Thyroid gland (tissue), 4 donors: ENCODE data around the gene POLR2L. TPM values are rescaled to one million over a fixed set of nuclear protein-coding genes. Genes with fewer than 3 reads are reported as not detected.

ENCODE experiments used
- DNase-seq, 2 donors: peaks; one replicate each; pipeline ENCODE4 v3.0.0-alpha.2; 2019
- H3K27ac ChIP-seq, 3 donors: fragments of 200-600 bp; sonication (generic); 1 replicate in 2 of 3; 2 replicates in 1 of 3; pipeline ENCODE4 v1.5.1; 2016 to 2019; ENCODE audit warnings: mild to moderate bottlenecking in 1 of 3, moderate library complexity in 1 of 3
- H3K27me3 ChIP-seq: fragments of 200-600 bp; sonication (generic); one replicate; pipeline ENCODE4 v1.5.1; 2019
- H3K36me3 ChIP-seq, 2 donors: fragments of 200-600 bp; sonication (generic); one replicate each; pipeline ENCODE4 v1.5.1; 2016 to 2019
- H3K4me1 ChIP-seq, 2 donors: fragments of 200-600 bp; sonication (generic); one replicate each; pipeline ENCODE4 v1.5.1; 2017 to 2019
- H3K4me3 ChIP-seq, 3 donors: fragments of 200-600 bp; sonication (generic); replicated peaks in 1 of 3; 1 replicate in 2 of 3; 2 replicates in 1 of 3; pipeline ENCODE4 v1.5.1; 2016; ENCODE audit warnings: mild to moderate bottlenecking in 1 of 3
- H3K9me3 ChIP-seq: fragments of 200-600 bp; sonication (generic); one replicate; pipeline ENCODE4 v1.5.1; 2017
- CTCF ChIP-seq, 6 experiments: fragments of 200-600 bp in 3 of 6; fragments of 450-650 bp in 3 of 6; sonication (generic) in 3 of 6; IDR thresholded peaks; one replicate each; pipeline ENCODE4 v1.5.1; 2016 to 2019; ENCODE audit warnings: antibody characterized with exemption in 6 of 6, mild to moderate bottlenecking in 2 of 6, inconsistent platforms in 1 of 6, moderate library complexity in 1 of 6
- POLR2A ChIP-seq, 2 donors: fragments of 450-650 bp; IDR thresholded peaks; one replicate each; pipeline ENCODE4 v1.6.1; 2017; ENCODE audit warnings: antibody characterized with exemption in 2 of 2, mild to moderate bottlenecking in 2 of 2, moderate library complexity in 1 of 2
- WGBS, 2 donors: methylation state at CpG; one replicate each; pipeline ENCODE4 v1.1.5; 2017; 5-methylcytosine and 5-hydroxymethylcytosine counted together
- intact Hi-C: fragments of 100-400 bp; cut with DNase I; formaldehyde crosslinking; loops from one replicate; pipeline ENCODE4 v1.15.1; 2023
- total RNA-seq, 4 donors: library from RNA; depleted of rRNA; stranded (reverse); fragments of >200 nt; gene quantifications; one replicate each; pipeline ENCODE4 v1.2.3, GENCODE V29; 2016

POLR2L gene
- total RNA-seq, 4 donors from 2014 or later = 17.9 to 89.2 (median 52.4) TPM

- TF ChIP-seq POLR2A (IDR thresholded peaks at IDR 0.05) = no peak
- TF ChIP-seq CTCF (IDR thresholded peaks at IDR 0.05) = no peak
- no peaks in the 10 kb centered on the region for H3K27me3 ChIP-seq
- H3K9me3 ChIP-seq = no peaks in the 10 kb centered on the region
- no peak overlapping the region for H3K4me3 ChIP-seq
- 87 to 88% methylated on average over 13 to 14 of the region's 14 CpGs for WGBS, 2 donors
- no peaks in the 10 kb centered on the region for H3K36me3 ChIP-seq
- no peak overlapping the region for H3K27ac ChIP-seq
- no peak for DNase-seq
- H3K4me1 ChIP-seq = no peaks in the 10 kb centered on the region
- intact Hi-C loops = no loop called here
These were observed 40.3 kb upstream of the POLR2L start for GRCh38 chr11:882596-882995.

DNA sequence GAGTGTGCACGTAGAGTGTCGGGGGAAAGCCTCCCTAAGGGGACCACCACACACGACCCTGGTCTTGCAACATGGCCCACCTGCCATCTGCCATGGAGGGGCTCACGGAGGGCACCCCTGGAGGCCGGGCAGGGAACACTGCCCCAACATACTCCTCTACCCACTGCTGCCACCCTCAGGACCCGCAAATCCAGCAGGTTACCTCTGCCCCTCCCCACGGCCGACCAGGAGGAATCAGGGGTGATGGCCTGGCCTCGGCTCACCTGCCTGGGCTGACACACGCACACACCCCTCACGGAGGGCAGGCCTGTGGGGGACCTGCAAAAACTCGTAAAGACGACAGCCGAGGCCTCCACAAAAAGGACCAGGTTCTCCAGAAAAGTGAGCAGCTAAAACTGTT, 38.1 kb upstream of the POLR2L start:
- intact Hi-C loops = no loop called here

DNA sequence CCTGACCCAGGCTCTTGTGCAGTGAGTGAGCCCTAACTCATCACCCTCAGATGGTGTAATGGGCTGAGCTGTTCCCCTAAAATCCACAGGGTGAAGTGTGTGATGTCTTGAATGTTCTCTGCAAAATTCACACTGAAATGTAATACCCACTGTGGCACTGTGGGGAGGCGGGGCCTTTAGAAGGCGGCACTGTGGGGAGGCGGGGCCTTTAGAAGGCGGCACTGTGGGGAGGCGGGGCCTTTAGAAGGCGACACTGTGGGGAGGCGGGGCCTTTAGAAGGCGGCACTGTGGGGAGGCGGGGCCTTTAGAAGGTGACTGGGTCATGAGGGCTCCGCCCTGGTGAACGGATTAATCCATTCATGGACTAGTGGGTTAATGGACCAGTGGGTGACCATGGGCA, 35.2 kb upstream of the POLR2L start:
- 88 to 94% methylated on average over 10 to 11 of the region's 11 CpGs for WGBS, 2 donors
- no peak overlapping the region for H3K27ac ChIP-seq
- no peak for DNase-seq
- no peaks in the 10 kb centered on the region for H3K27me3 ChIP-seq
- no peaks in the 10 kb centered on the region for H3K4me1 ChIP-seq
- intact Hi-C loops = no loop called here
- no peak overlapping the region for H3K4me3 ChIP-seq
- TF ChIP-seq CTCF (IDR thresholded peaks at IDR 0.05) (no peak), POLR2A (IDR thresholded peaks at IDR 0.05) (no peak)
- H3K36me3 ChIP-seq = no peaks in the 10 kb centered on the region
- no peaks in the 10 kb centered on the region for H3K9me3 ChIP-seq

More for the DNA sequence above, 38.1 kb upstream of the POLR2L start:
- no peak overlapping the region for H3K27ac ChIP-seq
- no peaks in the 10 kb centered on the region for H3K4me1 ChIP-seq
- no peaks in the 10 kb centered on the region for H3K36me3 ChIP-seq
- H3K27me3 ChIP-seq = no peaks in the 10 kb centered on the region
- no peaks in the 10 kb centered on the region for H3K9me3 ChIP-seq
- no peak for DNase-seq
- TF ChIP-seq CTCF (IDR thresholded peaks at IDR 0.05) (no peak), POLR2A (IDR thresholded peaks at IDR 0.05) (no peak)
- no peak overlapping the region for H3K4me3 ChIP-seq
- 92% methylated on average over 11 to 12 of the region's 14 CpGs for WGBS, 2 donors

DNA sequence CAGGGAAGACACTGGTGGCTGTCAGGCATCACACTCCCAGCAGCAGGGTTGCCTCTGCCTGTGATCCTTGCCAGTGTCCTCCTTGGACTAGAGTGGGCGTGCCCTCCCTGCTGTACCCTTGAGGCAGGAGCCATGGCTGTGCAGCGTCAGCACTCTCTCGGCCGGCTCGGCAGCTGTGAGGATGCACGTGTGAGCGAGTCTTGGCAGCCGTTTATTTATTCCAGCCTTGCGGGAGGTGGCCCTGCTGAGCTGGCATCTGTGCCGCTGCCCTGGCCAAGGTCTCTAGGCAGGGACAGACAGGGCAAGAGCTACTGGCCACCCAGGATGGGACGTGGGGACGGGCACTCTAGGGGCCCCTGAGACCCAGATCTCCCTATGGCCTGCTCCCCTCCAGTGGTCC, 34.2 kb upstream of the POLR2L start:
- intact Hi-C loops = no loop called here
- TF ChIP-seq POLR2A (IDR thresholded peaks at IDR 0.05) (no peak), CTCF (IDR thresholded peaks at IDR 0.05) (no peak)
- H3K36me3 ChIP-seq = no peaks in the 10 kb centered on the region

DNA sequence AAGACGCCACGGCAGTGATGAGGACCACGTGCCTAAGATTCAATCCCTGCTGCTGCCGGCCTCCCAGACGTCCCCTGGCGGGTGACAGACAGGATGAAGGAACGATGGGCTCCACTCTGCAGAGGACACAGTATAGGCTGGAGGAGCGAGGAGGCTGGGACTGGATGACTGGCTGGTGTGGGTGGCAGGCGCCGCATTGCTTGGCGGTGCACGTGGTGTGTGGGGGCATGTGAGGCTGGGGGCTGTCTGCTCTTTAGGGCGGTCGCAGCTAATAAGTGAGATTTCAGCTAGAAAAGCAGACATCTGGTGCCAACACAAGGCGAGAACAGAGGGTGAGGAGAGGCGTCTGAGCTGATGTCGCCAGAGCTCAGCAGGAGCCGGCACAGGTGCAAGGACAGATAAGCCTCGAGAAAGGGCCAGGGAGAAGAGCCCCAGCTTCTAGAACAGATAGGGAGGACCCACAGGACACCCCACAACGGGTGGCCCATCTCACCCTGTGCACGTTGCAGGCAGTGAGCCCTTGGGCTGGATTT, 33.5 kb upstream of the POLR2L start:
- 91% methylated on average over 21 of the region's 21 CpGs for WGBS, 2 donors
- TF ChIP-seq CTCF (IDR thresholded peaks at IDR 0.05) = no peak
- TF ChIP-seq POLR2A (IDR thresholded peaks at IDR 0.05) = no peak
- Histone ChIP-seq H3K27me3 (no peaks in the 10 kb centered on the region), H3K36me3 (no peaks in the 10 kb centered on the region), H3K27ac (no peak overlapping the region), H3K4me3 (no peak overlapping the region), H3K4me1 (no peaks in the 10 kb centered on the region), H3K9me3 (no peaks in the 10 kb centered on the region)
- intact Hi-C loops = no loop called here
- DNase-seq = no peak

More for the DNA sequence above, 34.2 kb upstream of the POLR2L start:
- 95% methylated on average over 3 of the region's 12 CpGs; no CpG with 5 or more reads in 1 of the 2 donors for WGBS, 2 donors
- Histone ChIP-seq H3K27ac (no peak overlapping the region), H3K4me1 (no peaks in the 10 kb centered on the region), H3K9me3 (no peaks in the 10 kb centered on the region), H3K27me3 (no peaks in the 10 kb centered on the region), H3K4me3 (no peak overlapping the region)
- DNase-seq = peak in 1 of 2 donors; percentile 41
